Neuron (in vitro differentiated cells): ENCODE results near the gene HESX1.

ENCODE experiments used
- H2AFZ ChIP-seq: one replicate; pipeline ENCODE4 v1.6.1; 2013; ENCODE audit warnings: low read depth, mild to moderate bottlenecking, inconsistent platforms, low read length, moderate library complexity
- H3K27me3 ChIP-seq: one replicate; pipeline ENCODE4 v1.6.1; 2013; ENCODE audit warnings: low read length; ENCODE audit not compliant: insufficient read depth
- H3K36me3 ChIP-seq: one replicate; pipeline ENCODE4 v1.6.1; 2013; ENCODE audit warnings: low read length; ENCODE audit not compliant: insufficient read depth
- H3K4me1 ChIP-seq: one replicate; pipeline ENCODE4 v1.6.1; 2013; ENCODE audit warnings: low read length; ENCODE audit not compliant: insufficient read depth
- H3K4me3 ChIP-seq: 2 replicates; pipeline ENCODE4 v1.5.1; 2013; ENCODE audit warnings: mild to moderate bottlenecking, low read length, moderate library complexity
- H3K9me3 ChIP-seq: one replicate; pipeline ENCODE4 v1.6.1; 2013; ENCODE audit warnings: low read length

The HESX1 gene

GRCh38 chr3:57192028-57192427 lies 7.8 kb downstream of the HESX1 start:
- no peak overlapping the region for H3K4me3 ChIP-seq
- no peak overlapping the region for H2AFZ ChIP-seq
- H3K4me1 ChIP-seq, result no peaks in the 10 kb centered on the region
- H3K27me3 ChIP-seq, result no peaks in the 10 kb centered on the region
- H3K36me3 ChIP-seq, result no peaks in the 10 kb centered on the region
- H3K9me3 ChIP-seq, result no peaks in the 10 kb centered on the region

GRCh38 chr3:57184526-57184925 lies 15.3 kb downstream of the HESX1 start:
- no peaks in the 10 kb centered on the region for H3K9me3 ChIP-seq
- no peaks in the 10 kb centered on the region for H3K36me3 ChIP-seq
- H2AFZ ChIP-seq, result no peak overlapping the region
- peaks cover 2% of the 10 kb centered on the region for H3K4me1 ChIP-seq
- no peak overlapping the region for H3K4me3 ChIP-seq
- H3K27me3 ChIP-seq, result no peaks in the 10 kb centered on the region

GRCh38 chr3:57179580-57180410 lies 20.0 kb downstream of the HESX1 start:
- H3K36me3 ChIP-seq, result no peaks in the 10 kb centered on the region
- H3K27me3 ChIP-seq, result no peaks in the 10 kb centered on the region
- H2AFZ ChIP-seq, result no peak overlapping the region
- no peak overlapping the region for H3K4me3 ChIP-seq
- H3K9me3 ChIP-seq, result no peaks in the 10 kb centered on the region
- peaks cover 2% of the 10 kb centered on the region for H3K4me1 ChIP-seq

GRCh38 chr3:57176045-57176444 lies 23.7 kb downstream of the HESX1 start:
- Histone ChIP-seq H3K27me3 (no peaks in the 10 kb centered on the region), H2AFZ (no peak overlapping the region), H3K4me3 (no peak overlapping the region), H3K9me3 (no peaks in the 10 kb centered on the region), H3K36me3 (no peaks in the 10 kb centered on the region), H3K4me1 (no peaks in the 10 kb centered on the region)

GRCh38 chr3:57173687-57174086 lies 26.1 kb downstream of the HESX1 start:
- no peak overlapping the region for H3K4me3 ChIP-seq
- H3K4me1 ChIP-seq, result no peaks in the 10 kb centered on the region
- no peaks in the 10 kb centered on the region for H3K9me3 ChIP-seq
- no peak overlapping the region for H2AFZ ChIP-seq
- H3K27me3 ChIP-seq, result no peaks in the 10 kb centered on the region
- H3K36me3 ChIP-seq, result no peaks in the 10 kb centered on the region

- H3K4me3 ChIP-seq, result no peak overlapping the region
- H2AFZ ChIP-seq, result no peak overlapping the region
- no peaks in the 10 kb centered on the region for H3K9me3 ChIP-seq
- H3K36me3 ChIP-seq, result no peaks in the 10 kb centered on the region
- no peaks in the 10 kb centered on the region for H3K4me1 ChIP-seq
- peaks cover 6% of the 10 kb centered on the region for H3K27me3 ChIP-seq
These were observed 28.8 kb downstream of the HESX1 start for GRCh38 chr3:57170946-57171345.

- peaks cover 6% of the 10 kb centered on the region for H3K27me3 ChIP-seq
- H3K9me3 ChIP-seq, result no peaks in the 10 kb centered on the region
- H3K4me3 ChIP-seq, result no peak overlapping the region
- H3K36me3 ChIP-seq, result no peaks in the 10 kb centered on the region
- peaks cover 5% of the 10 kb centered on the region for H3K4me1 ChIP-seq
- H2AFZ ChIP-seq, result no peak overlapping the region
These were observed 29.7 kb downstream of the HESX1 start for GRCh38 chr3:57169872-57170623.

- Histone ChIP-seq H3K27me3 (peaks cover 6% of the 10 kb centered on the region), H3K4me1 (peaks cover 7% of the 10 kb centered on the region), H3K36me3 (no peaks in the 10 kb centered on the region), H2AFZ (no peak overlapping the region), H3K9me3 (no peaks in the 10 kb centered on the region), H3K4me3 (no peak overlapping the region)
These were observed 30.7 kb downstream of the HESX1 start for GRCh38 chr3:57169108-57169507.

- peaks cover 6% of the 10 kb centered on the region for H3K27me3 ChIP-seq
- no peak overlapping the region for H3K4me3 ChIP-seq
- no peak overlapping the region for H2AFZ ChIP-seq
- peaks cover 15% of the 10 kb centered on the region for H3K4me1 ChIP-seq
- H3K9me3 ChIP-seq, result no peaks in the 10 kb centered on the region
- no peaks in the 10 kb centered on the region for H3K36me3 ChIP-seq
These were observed 31.6 kb downstream of the HESX1 start for GRCh38 chr3:57168151-57168550.

GRCh38 chr3:57166660-57167059 lies 33.1 kb downstream of the HESX1 start:
- Histone ChIP-seq H3K36me3 (no peaks in the 10 kb centered on the region), H2AFZ (no peak overlapping the region), H3K9me3 (no peaks in the 10 kb centered on the region), H3K27me3 (peaks cover 6% of the 10 kb centered on the region), H3K4me1 (peaks cover 25% of the 10 kb centered on the region), H3K4me3 (no peak overlapping the region)

GRCh38 chr3:57165641-57166040 lies 34.1 kb downstream of the HESX1 start:
- H3K27me3 ChIP-seq, result peaks cover 6% of the 10 kb centered on the region
- H3K4me3 ChIP-seq, result peak overlapping the region; percentile 13
- peaks cover 34% of the 10 kb centered on the region for H3K4me1 ChIP-seq

GRCh38 chr3:57164657-57165573 lies 34.9 kb downstream of the HESX1 start, which contains the start of gene IL17RD:
IL17RD (minus strand) TSS chr3:57165353; CDS start chr3:57165286, 67 bp downstream.
- Histone ChIP-seq H3K4me1 (peaks cover 41% of the 10 kb centered on the region), H3K36me3 (no peaks in the 10 kb centered on the region), H3K4me3 (peak within 1 kb of the TSS; percentile 89), H3K9me3 (no peaks in the 10 kb centered on the region), H2AFZ (peak within 1 kb of the TSS; percentile 75), H3K27me3 (peaks cover 6% of the 10 kb centered on the region)

More at GRCh38 chr3:57165641-57166040, 34.1 kb downstream of the HESX1 start:
- Histone ChIP-seq H2AFZ (no peak overlapping the region), H3K36me3 (no peaks in the 10 kb centered on the region), H3K9me3 (no peaks in the 10 kb centered on the region)
